Neural progenitor cell (in vitro differentiated cells): ENCODE data around the gene NDUFA13. TPM values are rescaled to one million over a fixed set of nuclear protein-coding genes. Genes with fewer than 3 reads are reported as not detected.

Source experiments
- DNase-seq: peaks from one replicate; pipeline ENCODE4 v3.0.0-alpha.2; 2016; ENCODE audit warnings: low spot score
- H2AFZ ChIP-seq: fragments of 200-600 bp; sonication (generic); replicated peaks from 2 replicates; pipeline ENCODE4 v1.6.1; 2016; ENCODE audit warnings: antibody characterized with exemption
- H3F3A ChIP-seq: fragments of 200-600 bp; sonication (generic); 2 replicates; pipeline ENCODE4 v1.6.1; 2016; ENCODE audit warnings: antibody characterized with exemption, low read depth
- H3K27ac ChIP-seq: fragments of 200-600 bp; sonication (generic); 2 replicates; pipeline ENCODE4 v1.5.1; 2016; ENCODE audit warnings: mild to moderate bottlenecking
- H3K27me3 ChIP-seq: fragments of 200-600 bp; sonication (generic); 2 replicates; pipeline ENCODE4 v1.6.1; 2016; ENCODE audit warnings: mild to moderate bottlenecking, moderate library complexity
- H3K36me3 ChIP-seq: fragments of 200-600 bp; sonication (generic); 2 replicates; pipeline ENCODE4 v1.5.1; 2016
- H3K4me1 ChIP-seq: fragments of 200-600 bp; sonication (generic); 2 replicates; pipeline ENCODE4 v1.6.1; 2016; ENCODE audit warnings: mixed run types
- H3K4me2 ChIP-seq: fragments of 200-600 bp; sonication (generic); 2 replicates; pipeline ENCODE4 v1.6.1; 2016
- H3K4me3 ChIP-seq: fragments of 200-600 bp; sonication (generic); 2 replicates; pipeline ENCODE4 v1.5.1; 2016
- H3K79me2 ChIP-seq: fragments of 200-600 bp; sonication (generic); 2 replicates; pipeline ENCODE4 v1.6.1; 2016; ENCODE audit warnings: low read depth
- H3K9ac ChIP-seq: fragments of 200-600 bp; sonication (generic); 2 replicates; pipeline ENCODE4 v1.6.1; 2016
- H3K9me3 ChIP-seq: fragments of 200-600 bp; sonication (generic); 2 replicates; pipeline ENCODE4 v1.5.1; 2016; ENCODE audit warnings: low read depth
- H4K20me1 ChIP-seq: fragments of 200-600 bp; sonication (generic); 2 replicates; pipeline ENCODE4 v1.6.1; 2016; ENCODE audit warnings: low read depth
- H3K27ac Mint-ChIP-seq: 3 replicates; pipeline ENCODE4 v1.8.0; 2021; ENCODE audit warnings: mixed read lengths
- H3K27me3 Mint-ChIP-seq: 2 replicates; pipeline ENCODE4 v1.8.0; 2022; ENCODE audit warnings: low read depth, mild to moderate bottlenecking, inconsistent platforms, moderate library complexity, mixed read lengths; ENCODE audit not compliant: insufficient read depth
- H3K36me3 Mint-ChIP-seq: 3 replicates; pipeline ENCODE4 v1.8.0; 2021; ENCODE audit warnings: mixed read lengths
- H3K4me1 Mint-ChIP-seq: 3 replicates; pipeline ENCODE4 v1.8.0; 2021; ENCODE audit warnings: mixed read lengths
- H3K4me3 Mint-ChIP-seq: 3 replicates; pipeline ENCODE4 v1.8.0; 2021; ENCODE audit warnings: mild to moderate bottlenecking, moderate library complexity, mixed read lengths
- H3K9me3 Mint-ChIP-seq: 3 replicates; pipeline ENCODE4 v1.8.0; 2020; ENCODE audit warnings: mixed read lengths
- CTCF ChIP-seq: fragments of 200-600 bp; sonication (generic); IDR thresholded peaks from 2 replicates; pipeline ENCODE4 v1.5.1; 2017; ENCODE audit warnings: antibody characterized with exemption, mild to moderate bottlenecking
- EZH2 ChIP-seq: fragments of 200-600 bp; sonication (generic); IDR thresholded peaks from 2 replicates; pipeline ENCODE4 v1.6.1; 2017; ENCODE audit warnings: antibody characterized with exemption, mild to moderate bottlenecking, moderate library complexity
- EZH2phosphoT487 ChIP-seq: fragments of 200-600 bp; sonication (generic); IDR thresholded peaks from 2 replicates; pipeline ENCODE4 v1.6.1; 2017; ENCODE audit warnings: antibody characterized with exemption
- total RNA-seq: library from RNA; depleted of rRNA; stranded (reverse); fragments of >200 nt; gene quantifications from 2 replicates; pipeline ENCODE4 v1.2.3, GENCODE V29; 2015; ENCODE audit warnings: low replicate concordance

Gene NDUFA13
- total RNA-seq, 1 donor from 2014 or later, result 78.6 TPM

DNA sequence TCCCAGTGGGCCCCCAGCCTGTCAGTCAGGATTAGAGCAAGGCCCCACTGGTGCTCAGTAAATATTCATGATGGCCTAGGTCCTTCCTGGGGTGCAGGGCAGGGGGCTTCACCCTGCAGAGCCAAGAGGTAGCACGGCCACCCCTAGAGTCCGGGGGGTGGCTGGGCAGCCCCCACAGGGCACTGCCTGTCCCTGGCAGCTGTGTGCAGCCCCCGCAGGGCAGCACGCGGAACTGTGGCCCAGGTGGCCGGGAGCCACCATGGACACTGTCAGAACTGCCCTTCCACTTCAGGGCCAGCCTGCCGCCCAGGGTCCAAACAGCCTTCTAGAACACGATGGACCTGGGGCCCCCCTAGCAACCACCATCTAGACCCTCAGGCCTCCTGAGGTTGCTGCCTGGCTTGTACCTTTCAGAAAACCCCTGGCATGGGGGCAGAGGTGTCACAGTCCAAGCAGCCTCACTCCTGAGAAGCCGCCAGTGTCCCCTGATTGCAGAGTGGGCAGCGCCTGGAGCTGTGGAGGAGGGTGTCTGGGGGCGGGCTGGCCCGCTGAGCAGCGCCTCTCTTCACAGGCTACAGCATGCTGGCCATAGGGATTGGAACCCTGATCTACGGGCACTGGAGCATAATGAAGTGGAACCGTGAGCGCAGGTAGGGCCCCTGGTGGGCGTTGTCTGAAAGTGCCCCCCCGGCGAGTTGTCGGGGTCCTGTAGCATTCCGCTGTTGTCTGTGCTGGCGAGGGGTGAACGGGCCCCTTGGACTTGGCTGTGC is 9.8 kb downstream of the NDUFA13 start:
- H3K27ac Mint-ChIP-seq, result peak overlapping the region; percentile 83
- Histone ChIP-seq H4K20me1 (peaks cover 79% of the 10 kb centered on the region), H3K27ac (no peak overlapping the region)

GRCh38 chr19:19526581-19527370 is 10.8 kb downstream of the NDUFA13 start:
- Histone ChIP-seq H4K20me1 (peaks cover 78% of the 10 kb centered on the region), H3K4me2 (no peak overlapping the region), H3F3A (peaks cover 10% of the 10 kb centered on the region), H2AFZ (no peak overlapping the region), H3K79me2 (peaks cover 46% of the 10 kb centered on the region), H3K27ac (no peak overlapping the region), H3K27me3 (no peaks in the 10 kb centered on the region), H3K36me3 (no peaks in the 10 kb centered on the region), H3K4me3 (no peak overlapping the region), H3K9me3 (no peaks in the 10 kb centered on the region), H3K4me1 (peaks cover 9% of the 10 kb centered on the region), H3K9ac (no peak overlapping the region)
- Mint-ChIP-seq H3K36me3 (peaks cover 2% of the 10 kb centered on the region), H3K27me3 (peaks cover 10% of the 10 kb centered on the region), H3K4me3 (no peak overlapping the region), H3K4me1 (peaks cover 48% of the 10 kb centered on the region), H3K9me3 (no peaks in the 10 kb centered on the region), H3K27ac (peak overlapping the region; percentile 83)
- TF ChIP-seq EZH2 (no peak), EZH2phosphoT487 (no peak), CTCF (no peak)
- DNase-seq, result no peak

More for the DNA sequence above, 9.8 kb downstream of the NDUFA13 start:
- peaks cover 56% of the 10 kb centered on the region for H3K79me2 ChIP-seq
- no peaks in the 10 kb centered on the region for H3K9me3 ChIP-seq
- H3K4me1 Mint-ChIP-seq, result peaks cover 44% of the 10 kb centered on the region
- DNase-seq, result no peak
- no peaks in the 10 kb centered on the region for H3K9me3 Mint-ChIP-seq
- peaks cover 3% of the 10 kb centered on the region for H3F3A ChIP-seq
- H3K4me1 ChIP-seq, result peaks cover 9% of the 10 kb centered on the region
- H3K36me3 ChIP-seq, result peaks cover 4% of the 10 kb centered on the region
- H3K27me3 Mint-ChIP-seq, result peaks cover 5% of the 10 kb centered on the region
- no peak overlapping the region for H3K4me3 Mint-ChIP-seq
- H3K9ac ChIP-seq, result no peak overlapping the region
- H3K4me2 ChIP-seq, result no peak overlapping the region
- H2AFZ ChIP-seq, result no peak overlapping the region
- peaks cover 6% of the 10 kb centered on the region for H3K36me3 Mint-ChIP-seq
- TF ChIP-seq CTCF (no peak), EZH2 (no peak), EZH2phosphoT487 (no peak)
- no peaks in the 10 kb centered on the region for H3K27me3 ChIP-seq
- H3K4me3 ChIP-seq, result no peak overlapping the region

GRCh38 chr19:19527371-19527656 is 11.3 kb downstream of the NDUFA13 start:
- H3K4me1 ChIP-seq, result peaks cover 9% of the 10 kb centered on the region
- TF ChIP-seq EZH2phosphoT487, result no peak
- no peak for TF ChIP-seq EZH2
- no peak for TF ChIP-seq CTCF
- peaks cover 74% of the 10 kb centered on the region for H4K20me1 ChIP-seq
- H3K36me3 ChIP-seq, result no peaks in the 10 kb centered on the region
- no peak overlapping the region for H3K9ac ChIP-seq
- Mint-ChIP-seq H3K27ac (no peak overlapping the region), H3K36me3 (peaks cover 5% of the 10 kb centered on the region), H3K27me3 (peaks cover 10% of the 10 kb centered on the region), H3K4me3 (no peak overlapping the region), H3K9me3 (no peaks in the 10 kb centered on the region), H3K4me1 (peaks cover 48% of the 10 kb centered on the region)
- H3K27me3 ChIP-seq, result no peaks in the 10 kb centered on the region
- no peak overlapping the region for H3K4me2 ChIP-seq
- no peak overlapping the region for H3K27ac ChIP-seq
- no peak overlapping the region for H3K4me3 ChIP-seq
- no peak for DNase-seq
- no peaks in the 10 kb centered on the region for H3K9me3 ChIP-seq
- no peak overlapping the region for H2AFZ ChIP-seq
- H3K79me2 ChIP-seq, result peaks cover 40% of the 10 kb centered on the region
- H3F3A ChIP-seq, result peaks cover 14% of the 10 kb centered on the region
